ENCODE measurements around the gene LAG3.

GRCh38 chr12:6807170-6807569 lies 34.9 kb downstream of the LAG3 start:
- TF ChIP-seq POLR2AphosphoS5 (IDR thresholded peaks at IDR 0.05; ENCODE audit: low read depth, low read length) (no peak), SIN3A (IDR thresholded peaks at IDR 0.05; ENCODE audit: borderline replicate concordance, insufficient read depth, low read length) (no peak), REST (IDR thresholded peaks at IDR 0.05; ENCODE audit: insufficient read depth in 1 of 2, low read depth in 2 of 2, low read length in 2 of 2) (no peak), TAF1 (IDR thresholded peaks at IDR 0.05; ENCODE audit: borderline replicate concordance, insufficient read depth, low read length) (no peak)
